GM21576 (cell line): ENCODE measurements around the gene CREB5.

Experiments used
- ATAC-seq: cut with Tn5 transposase; IDR thresholded peaks from one replicate; pipeline ENCODE4 v1.9.1; 2021; ENCODE audit warnings: mild to moderate bottlenecking, moderate library complexity; ENCODE audit not compliant: unreplicated experiment

Gene CREB5

DNA sequence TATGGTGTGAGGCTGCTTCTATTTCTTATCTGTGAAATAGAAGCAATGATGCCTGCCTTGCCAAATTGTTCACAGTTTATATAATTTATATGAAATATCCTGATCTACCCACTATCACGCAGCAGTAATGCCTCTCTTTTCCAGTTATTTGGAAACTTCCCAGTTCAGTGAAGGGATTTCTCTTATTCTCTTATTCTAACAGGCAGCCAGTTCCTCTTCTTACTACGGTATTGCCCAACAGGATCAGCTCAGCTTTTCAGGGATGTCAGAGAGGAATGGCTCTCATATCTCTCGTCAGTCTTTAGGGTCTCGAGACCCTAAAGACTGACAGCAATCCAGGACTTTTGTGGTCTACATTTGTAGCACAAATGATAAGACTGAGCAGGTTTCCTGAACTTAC is 215.6 kb downstream of the CREB5 start:
- ATAC-seq, result no peak

DNA sequence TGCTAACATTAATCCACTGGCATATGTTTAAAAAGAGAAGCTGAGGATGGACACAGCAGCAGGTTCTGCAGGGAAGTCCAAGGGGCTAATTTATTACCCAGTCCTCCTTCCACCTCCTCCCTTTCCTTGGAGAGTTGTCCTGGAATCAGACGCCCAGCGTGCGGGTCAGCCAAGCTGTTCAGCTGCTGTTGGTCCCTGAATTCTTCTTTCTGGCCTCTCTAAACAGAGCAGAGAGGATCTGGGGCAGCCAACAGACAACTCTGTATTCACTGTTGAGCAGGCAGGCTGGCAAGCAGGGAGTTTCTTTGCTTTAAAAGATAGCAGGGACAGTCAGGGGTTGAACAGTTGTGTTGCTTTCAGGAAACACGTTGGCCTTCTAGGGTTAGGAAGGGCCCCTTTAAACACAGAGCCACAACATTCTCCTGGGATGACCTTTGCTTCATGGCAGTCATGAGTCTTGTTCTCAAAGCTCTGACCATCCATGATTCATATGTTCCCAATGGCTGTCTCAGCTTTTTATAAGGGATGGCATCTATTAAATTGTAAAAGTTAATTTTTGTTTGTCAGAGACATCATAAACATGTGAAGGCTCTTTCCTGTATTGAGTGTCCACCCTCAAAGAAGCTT is 217.0 kb downstream of the CREB5 start:
- no peak for ATAC-seq

DNA sequence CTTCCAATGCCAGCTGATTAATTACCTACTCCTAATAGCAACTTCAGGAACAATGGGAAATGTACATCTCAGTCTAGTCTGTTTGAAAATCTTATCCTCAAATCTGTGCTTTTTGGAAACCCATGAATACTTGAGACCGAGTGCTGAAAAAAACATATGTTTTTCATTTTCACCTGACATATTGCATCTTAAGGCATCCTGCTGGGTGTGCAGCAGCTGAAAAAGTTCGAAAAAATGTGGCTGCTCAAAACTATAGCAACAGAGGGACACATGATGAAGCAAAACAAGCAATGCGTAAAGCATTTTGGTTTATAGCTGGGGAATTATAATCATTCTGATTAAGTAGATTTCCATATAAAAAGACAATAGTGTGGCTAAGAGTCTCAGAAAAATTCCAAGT is 218.0 kb downstream of the CREB5 start:
- ATAC-seq, result no peak

DNA sequence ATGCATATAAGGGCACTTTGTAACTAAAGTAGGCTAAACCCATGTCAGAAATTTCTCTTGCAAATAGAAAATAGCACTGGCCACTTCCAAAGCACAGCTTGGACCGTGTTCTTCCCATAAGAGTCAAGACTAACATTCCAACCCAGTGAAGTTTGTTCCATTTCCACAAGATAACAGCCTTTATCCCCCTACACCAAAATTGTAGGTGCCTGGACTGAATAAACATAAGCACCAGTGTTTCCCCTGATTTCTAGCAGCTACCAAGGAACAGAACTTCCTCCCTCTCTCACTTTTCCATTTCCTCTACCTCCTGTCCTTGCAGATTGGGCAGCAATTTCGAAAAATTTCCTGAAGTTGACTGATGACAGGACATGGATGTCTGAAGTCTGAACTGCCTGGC is 219.7 kb downstream of the CREB5 start:
- no peak for ATAC-seq

DNA sequence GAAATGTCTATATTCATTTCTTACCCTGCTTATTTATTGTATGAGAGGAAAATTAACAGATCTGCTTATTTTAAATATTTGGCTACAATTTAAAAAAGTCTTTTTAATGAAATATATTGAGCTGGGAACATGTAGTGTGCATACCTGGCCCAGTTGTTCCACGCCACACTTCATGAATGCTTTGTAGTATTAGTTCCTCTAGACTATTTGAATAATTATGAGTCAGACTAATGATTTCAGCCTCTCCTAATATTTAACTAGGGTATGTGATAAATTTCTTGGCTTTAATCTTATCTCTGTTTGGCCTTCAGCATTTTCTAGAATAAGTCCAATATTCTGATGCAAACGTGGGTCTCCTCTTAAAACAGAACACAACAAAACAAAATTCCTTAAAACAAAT is 226.6 kb downstream of the CREB5 start:
- ATAC-seq, result no peak

DNA sequence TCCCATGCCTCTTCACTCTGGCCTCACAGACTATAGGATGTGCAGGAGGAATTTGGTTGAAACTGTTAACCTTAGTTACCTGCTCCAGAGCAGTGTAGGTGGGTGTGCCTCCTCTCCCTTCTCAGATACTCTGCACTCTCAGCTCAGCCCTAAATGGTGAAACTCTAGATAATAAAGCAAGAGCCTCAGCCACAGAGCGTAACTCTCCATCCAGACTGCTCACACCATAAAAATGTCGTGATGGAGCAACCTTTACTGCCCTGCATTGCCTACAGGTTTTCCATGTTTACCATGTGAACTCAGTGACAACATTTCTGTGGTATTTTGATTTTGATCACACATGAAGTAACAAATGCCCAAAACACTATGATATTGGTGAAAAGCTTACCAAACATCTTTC is 227.7 kb downstream of the CREB5 start:
- ATAC-seq, result no peak

DNA sequence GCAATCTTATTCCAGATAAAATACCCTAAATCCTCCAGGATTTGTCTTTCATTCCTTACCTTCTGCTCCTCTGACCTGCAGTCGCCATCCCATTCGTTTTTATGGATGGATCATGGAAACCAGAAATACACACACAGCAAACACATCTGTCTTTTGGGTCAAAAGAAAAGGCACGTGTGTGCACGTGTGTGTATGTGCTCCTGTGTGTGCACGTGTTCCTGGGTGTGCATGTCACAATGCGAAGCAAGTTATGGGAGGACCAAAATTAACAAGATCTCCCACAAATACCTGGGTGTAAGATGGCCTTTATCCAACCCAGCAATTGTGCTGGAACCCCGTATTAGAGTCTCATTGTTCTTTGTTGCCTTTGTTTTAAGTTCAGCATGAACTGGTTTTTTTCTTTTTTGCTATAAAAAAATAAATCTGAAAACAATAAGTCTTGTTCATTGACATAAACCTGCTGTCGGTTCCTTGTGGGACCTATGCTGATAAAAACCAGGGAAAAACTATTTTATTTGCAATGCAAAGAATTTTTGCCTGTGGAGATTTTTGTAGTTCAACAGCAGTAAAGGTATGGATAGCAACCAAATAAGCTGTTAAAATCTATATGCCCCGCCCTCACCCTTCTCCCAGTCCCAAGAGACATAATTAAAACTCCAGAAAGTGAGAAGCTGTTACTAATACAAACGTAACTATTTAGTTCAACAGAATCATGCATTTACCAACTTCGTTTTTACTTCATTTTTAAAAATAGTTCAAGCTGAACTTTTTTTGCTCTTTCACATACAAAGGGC is 229.6 kb downstream of the CREB5 start:
- ATAC-seq, result no peak

DNA sequence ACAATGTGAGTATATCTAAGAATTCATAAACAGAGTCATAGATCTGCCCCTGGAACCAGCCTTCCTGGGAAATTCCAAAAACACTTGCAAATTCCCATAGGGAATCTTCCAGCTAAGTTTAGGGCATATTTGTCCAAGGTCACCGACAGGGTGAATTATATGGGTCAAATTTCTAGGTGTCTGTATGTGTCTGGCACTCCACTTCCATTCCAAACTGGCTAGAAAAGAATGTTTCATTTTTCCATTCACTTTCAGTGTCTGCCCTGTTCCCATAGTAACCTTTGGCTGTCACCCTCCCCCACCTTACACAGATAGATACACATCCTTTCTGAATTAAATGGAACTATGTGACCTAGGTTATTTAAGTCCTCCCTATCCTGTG is 230.9 kb downstream of the CREB5 start:
- no peak for ATAC-seq

DNA sequence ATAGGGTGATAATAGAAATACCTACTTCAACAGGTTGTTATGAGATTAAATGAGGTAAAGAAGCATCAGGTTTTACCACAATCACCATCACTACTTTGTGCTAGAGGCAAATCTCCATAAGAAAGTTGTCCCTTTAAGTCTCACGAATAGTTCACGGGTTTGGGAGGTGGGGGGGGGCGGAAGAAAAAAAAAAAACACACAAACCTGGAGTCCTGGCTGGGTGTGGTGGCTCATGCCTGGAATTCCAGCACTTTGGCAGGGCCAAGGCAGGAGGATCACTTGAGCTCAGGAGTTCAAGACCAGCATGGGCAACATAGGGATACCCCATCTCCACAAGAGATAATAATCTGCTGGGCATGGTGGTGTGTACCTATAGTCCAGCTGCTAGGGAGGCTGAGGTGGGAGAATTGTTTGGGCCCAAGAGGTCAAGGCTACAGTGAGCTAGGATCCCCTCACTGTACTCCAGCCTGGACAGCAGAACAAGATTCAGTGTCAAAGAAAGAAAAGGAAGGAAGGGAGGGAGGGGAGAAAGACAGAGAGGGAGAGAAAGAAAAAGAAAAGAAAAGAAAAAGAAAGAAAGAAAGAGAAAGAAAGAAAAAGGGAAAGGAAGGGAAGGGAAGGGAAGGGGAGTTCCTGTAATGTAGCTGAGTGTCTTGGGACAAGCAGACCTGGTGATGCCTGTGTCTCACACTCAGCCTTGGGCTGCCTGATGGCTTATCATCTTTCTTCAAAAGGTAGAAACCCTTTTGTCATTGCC is 231.4 kb downstream of the CREB5 start:
- ATAC-seq, result no peak

DNA sequence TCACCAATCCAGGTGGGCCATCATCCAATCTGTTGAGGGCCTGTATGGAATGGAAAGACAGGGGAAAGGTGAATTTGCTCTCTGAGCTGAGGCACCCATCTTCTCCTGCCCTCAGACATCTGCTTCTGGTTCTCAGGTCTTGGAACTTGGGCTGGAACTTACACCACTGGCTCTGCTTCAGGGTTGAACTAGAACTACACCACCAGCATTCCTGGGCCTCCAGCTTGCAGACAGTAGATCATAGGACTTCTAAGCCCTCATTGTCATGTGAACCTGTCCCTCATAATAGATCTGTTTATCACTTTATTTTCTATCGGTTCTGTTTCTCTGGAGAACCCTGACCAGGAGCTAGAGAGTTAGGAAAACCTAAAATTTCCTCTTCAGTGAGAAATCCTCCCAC is 233.5 kb downstream of the CREB5 start:
- no peak for ATAC-seq

DNA sequence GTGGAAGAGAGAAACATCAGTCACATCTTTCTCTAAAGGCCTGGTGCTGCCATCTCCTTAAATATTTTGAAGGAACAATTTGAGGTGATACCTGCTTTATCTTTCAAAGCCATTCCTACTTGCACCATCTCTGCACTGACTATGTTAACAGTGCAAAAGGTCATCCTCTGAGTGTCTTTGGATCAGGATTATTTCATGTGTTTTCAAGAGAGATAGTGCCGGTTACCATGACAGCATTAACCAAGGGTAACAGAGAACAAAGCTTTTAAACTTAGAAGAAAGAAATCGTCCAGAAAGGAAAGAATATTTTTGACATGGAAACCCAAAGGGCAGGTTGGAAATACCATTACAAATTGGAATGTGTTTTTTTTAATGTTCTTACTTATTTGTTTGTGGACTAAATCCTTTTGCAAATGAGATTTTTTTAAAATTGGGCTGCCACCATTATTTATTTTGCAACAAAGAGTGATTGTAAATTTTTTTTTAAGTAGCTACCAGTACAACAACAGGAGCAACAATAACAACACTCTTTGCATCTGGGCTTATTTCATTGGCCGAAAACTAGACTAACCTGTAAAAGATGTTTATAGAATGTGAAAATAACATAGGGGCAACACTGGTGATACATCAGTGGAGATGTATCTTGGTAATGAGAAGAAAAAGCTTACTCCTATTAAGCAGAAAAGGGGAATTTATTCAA is 234.2 kb downstream of the CREB5 start:
- ATAC-seq, result no peak

DNA sequence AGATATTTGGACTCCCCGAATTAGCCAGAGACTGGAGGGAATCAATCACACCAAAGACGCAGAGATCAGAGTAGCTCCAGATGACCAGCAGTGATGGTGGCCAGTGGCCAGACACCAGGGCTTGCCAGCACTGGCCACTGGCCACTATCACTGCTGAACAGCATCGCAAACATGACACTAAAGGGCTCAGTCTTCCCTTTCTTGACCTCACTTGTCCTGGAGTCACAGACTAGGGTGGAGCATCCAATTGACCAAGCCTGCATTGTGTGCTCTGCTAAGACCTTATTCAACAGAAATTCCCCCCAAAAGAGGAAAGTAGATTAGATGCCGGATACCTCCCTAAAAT is 234.7 kb downstream of the CREB5 start:
- no peak for ATAC-seq

DNA sequence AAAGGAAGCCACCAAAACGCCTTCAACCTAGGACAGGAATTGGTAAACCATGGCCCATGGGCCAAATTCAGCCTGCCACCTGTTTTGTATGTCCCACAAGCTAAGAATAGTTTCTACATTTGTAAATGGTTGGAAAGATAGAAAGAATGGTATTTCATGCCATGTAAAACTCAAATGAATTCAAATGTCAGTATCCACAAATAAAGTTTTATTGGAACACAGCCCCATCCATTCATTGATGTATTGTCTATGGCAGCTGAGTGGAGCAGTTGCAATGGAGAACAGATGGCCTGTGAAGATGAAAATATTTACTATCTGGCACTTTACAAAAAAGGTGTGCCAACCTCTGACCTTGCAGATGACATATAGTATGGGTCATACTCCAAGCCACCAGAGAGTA is 236.9 kb downstream of the CREB5 start:
- no peak for ATAC-seq

DNA sequence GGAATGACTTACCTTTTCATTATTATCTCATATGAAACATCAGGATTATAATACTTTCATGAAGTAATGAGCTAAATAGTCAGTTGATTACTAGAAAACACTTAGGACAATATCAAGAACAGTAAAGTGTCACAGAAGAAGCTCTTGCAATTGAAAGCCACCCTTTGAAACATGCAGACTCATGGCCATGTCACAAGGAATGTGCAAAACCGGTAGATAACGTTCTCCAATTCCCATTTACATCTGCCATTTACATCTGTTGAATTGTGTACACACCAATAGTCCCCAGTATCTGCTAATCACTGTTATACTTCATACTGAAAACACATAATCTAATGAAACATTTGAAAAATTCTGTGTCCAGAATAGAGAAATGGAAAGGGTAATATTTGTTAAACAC is 237.5 kb downstream of the CREB5 start:
- no peak for ATAC-seq

DNA sequence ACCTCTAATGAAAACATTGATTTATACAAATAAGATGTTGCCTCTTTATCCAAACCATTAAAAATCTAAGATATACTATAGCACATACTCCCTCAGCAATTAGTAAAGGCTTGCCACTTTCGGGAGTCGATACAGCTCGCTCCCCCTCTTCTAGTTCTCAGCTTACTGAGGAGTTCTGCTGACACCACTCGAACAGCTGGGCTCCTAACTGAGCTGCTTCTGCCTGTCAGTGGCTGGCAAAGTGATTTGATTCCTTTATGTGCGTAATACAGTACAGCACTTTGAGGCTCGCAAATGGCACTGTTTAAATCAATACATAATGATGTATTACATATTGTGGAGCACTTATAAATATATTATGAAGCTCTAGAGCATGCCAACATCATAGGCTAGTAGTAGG is 241.8 kb downstream of the CREB5 start:
- ATAC-seq, result no peak

DNA sequence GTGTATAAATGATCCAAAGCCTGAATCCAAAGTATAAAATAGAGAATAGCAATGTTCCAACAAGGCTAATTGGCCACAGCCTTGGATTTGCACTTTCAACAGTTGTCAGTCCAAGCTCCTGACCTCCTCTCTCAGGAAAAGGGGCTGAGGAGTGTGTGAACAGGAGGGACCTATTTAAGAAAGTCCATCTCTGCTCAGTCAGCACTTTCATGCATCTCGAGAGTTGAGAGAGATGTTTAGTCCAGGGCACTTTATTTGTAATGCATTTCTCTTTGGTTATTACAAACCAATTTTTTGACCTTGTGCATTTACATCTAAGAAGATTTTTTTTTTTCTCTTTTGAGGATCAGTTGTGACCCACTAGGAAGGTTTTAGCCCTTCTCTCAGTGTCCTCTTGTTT is 244.2 kb downstream of the CREB5 start:
- no peak for ATAC-seq

DNA sequence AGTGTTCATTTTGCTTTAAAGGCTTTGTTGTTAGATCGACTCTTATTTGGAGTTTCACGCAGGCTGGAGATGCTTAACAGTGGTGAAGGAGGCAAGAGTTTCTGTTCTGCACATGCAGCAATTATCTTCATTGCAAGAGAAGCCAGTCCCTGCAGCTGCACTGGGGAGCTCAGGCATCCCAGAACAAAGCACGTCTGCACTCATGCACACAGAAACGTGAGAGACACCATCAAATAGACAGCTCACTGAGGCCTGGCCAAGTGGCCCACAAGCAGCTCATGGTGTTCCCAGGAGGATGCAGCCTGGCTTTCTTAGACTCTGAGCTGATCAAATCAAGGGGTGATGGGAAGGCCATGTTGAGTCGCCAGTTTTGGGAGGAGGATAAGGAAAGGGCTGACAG is 246.1 kb downstream of the CREB5 start:
- no peak for ATAC-seq

DNA sequence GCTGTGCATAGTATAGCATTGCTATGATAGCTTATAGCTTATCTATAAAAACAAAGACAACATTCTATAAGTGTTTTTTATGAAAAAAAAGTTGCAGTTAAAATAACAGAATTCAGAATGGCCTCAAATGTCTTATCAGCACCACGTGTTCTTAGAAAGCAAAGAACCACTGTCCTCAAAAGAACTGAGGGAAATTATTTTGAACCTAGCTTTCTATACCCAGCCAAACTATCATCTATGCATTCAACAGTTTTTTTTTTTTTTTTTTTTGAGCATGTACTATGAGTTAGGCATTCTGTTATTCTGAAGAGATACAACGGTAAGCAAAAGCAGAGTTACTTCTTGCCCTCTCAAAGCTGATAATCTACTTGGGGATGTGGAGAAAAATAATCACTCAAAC is 247.8 kb downstream of the CREB5 start:
- no peak for ATAC-seq

DNA sequence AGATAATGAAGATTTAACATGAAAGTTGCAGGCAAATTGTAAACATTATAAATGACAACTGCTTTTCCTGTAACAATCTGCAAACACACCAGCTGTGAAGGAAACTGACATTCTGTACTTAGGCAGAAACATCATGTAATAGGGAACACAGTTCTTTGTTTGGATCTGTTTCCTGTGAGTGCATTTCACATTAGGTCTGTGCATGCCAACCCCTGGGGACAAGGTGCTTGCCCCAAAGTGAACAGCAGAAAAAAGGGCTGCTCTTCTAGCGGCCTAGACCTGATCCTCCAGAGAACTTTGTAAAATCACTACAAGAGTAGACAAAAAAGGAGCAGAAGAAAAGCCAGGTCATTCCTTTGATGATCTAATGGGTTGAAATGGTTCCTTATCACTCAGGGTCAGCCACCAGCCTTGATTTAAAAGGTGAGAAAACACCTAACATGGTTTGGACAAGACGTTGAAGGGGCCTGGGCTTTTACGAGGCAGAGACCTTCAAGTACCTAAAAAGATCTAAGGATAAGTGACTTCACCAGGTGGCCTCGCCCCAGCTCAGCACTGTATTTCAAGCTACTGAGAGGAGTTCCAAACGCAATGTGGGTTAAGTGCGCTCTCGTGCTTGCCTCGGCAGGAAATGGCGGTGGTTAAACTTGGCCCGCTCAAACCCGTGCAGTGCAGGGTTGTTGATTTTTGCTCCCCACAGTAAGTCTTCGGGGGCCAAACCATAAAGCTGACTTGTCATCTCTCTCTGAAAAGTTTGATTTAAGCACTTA is 249.7 kb downstream of the CREB5 start:
- ATAC-seq, result no peak

DNA sequence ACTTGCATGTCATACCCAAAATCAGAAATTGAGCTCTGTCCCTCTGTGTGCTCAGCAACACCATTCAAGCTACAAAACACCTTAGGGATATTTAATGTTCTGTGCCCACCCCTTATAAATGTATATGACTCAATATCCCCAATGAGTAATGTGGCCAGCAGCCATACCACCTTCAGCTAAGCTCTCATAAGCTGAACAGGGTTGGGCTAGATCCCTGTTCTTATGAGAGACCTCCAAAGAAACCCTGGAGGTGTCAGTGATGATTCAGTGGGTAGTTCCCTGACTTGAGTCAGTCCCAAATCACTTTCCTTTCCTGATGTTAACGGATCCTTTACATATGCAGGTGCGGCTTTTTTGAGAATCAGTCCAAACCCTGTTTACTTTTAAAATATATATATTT is 253.8 kb downstream of the CREB5 start:
- no peak for ATAC-seq

DNA sequence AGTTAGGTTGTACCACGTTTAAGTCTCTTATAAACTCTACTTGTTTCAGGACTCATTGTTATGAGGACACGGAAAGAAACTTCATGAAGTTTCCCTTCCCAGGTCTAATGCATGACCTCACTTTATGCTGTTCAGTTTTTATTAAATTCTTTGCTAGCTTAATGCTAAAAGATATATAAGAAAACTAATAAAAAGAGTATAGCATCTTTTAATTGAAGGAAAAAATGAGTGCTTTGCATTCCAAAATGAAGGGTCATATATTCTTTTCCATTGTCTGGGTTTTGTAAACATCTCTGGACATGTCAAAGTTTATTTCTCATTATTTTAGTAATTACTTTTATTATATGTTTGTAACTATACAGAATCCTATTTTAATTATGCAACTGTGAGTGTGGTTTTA is 255.8 kb downstream of the CREB5 start:
- no peak for ATAC-seq
